ENCODE results near the gene ZFP64.
"Not testable (repeated sequence)": the region's sequence is repeated elsewhere in the genome, so short reads cannot be mapped to it uniquely, and the experiment has no call there.

The ZFP64 gene

DNA sequence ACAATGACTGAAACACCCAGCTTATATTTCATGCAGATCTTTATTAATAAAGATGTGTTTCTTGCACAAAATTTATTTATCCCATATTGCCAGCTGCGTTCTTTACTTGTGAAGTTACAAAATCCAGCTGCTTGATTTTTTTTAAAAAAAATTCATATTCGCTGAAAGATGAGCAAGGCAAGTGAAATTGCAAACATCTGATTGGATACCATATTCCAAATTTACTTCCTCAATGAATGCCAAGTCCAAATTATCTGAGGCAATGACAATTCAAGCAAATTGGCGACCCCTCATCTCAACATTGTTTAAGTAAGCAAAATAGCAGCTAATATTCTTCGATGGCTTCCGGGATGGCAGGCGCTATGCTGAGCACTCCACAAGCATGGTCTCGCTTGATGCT, 37.7 kb downstream of the ZFP64 start:
- no peak for DNase-seq

DNA sequence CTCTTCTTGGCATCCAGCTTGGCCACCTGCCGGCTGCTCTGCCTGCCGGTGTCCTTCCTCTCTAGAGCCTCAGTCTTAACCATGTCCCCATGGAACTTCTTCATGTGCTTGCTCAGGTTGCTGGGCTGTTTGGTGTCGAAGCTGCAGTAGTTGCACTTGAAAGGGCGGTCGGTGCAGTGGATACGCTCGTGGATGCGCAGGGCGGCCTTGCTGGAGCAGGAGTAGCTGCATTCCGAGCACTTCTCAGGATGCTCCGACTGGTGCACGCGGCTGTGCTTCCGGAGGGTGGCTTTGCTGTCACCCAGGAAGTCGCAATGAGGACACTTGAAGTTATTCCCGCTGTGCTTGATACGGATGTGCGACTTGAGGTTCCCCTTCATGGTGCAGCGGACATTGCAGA, 38.7 kb downstream of the ZFP64 start:
- DNase-seq: no peak

DNA sequence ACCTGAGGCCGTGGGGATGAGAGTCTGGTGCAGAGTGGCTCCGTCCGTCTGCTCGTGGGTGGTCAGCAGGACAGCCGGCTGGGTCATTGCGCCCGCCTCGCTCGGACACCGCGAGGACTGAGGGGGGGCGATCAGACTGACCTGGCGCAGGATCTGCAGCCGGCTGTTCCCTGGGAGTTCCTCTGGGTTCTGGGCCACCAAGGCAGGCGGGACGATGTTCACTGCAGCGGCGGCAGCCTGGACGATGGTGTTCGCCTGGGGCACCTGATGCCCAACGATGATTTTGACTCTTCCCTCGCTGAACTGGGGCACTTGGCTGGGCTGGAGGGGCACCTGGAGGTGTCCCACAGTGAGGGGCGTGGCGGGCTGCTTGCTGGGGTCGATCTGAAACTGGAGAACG, 39.2 kb downstream of the ZFP64 start:
- DNase-seq: no peak

DNA sequence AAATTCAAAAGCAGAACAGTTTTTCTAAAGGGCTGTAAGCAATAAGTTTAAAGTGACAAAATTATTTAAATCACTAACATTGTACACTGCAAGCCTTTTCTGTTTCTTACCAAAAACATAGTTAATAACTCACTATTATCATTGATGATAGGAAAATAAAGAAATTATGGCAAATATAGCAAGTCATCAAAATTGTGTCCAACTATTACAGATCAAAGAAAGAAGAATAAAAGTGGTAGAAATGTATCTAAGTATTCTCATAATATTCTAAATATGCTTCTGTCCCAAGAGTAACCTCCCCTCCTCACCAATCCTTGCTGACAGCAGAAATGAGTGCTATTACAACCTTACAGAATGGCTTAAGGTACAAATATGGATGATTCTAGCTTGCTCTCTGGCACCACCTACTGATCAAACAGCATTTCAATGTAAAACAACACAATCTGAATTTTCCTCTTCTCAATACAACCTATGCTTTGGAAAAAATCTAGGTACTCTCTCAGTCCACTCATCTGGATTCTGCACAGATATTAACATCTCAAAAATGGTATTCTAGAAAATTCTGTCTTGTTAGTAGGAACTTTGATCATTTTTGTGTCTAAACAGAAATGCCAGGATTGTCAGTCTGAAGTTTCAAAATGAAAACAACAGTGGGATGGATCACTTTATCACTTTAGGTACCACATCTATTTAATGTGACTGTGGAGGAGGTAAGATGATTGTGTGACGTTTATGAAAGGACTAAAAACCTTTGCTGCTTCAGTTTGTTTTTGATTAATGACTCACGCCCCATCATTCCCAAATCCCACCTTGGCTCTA, 40.9 kb downstream of the ZFP64 start:
- DNase-seq: peak; percentile 53

DNA sequence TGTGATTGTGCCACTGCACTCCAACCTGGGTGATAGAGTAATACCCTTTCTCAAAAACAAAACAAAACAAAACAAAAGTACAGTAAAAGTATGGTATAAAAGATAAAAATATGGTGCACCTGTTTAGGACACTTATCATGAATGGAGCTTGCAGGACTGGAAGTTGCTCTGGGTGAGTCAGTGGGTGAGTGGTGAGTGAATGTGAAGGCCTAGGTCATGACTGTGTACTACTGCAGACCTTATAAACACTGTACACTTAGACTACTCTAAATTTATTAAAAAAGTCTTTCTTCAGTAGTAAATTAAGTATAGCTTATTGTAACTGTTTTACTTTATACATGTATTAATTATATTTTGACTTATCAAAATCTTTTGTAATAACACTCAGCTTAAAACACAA, 46.0 kb downstream of the ZFP64 start:
- DNase-seq: no peak

DNA sequence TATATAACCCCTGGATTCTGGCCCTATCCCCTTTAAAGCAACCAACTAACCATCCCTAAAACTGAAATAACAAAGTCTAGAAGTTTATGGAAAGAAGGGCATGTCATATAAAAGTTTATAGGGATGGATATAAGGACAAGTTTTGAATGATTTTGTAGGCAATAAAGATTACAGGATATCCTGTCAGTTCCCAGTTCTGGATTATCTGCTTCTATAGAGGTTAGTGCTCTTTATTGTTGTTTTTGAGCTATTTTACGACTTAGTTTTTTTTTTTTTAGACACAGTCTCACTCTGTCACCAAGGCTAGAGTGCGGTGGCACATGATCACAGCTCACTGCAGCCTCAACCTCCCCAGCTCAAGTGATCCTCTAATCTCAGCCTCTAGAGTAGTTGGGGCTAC, 48.3 kb downstream of the ZFP64 start:
- no peak for DNase-seq

DNA sequence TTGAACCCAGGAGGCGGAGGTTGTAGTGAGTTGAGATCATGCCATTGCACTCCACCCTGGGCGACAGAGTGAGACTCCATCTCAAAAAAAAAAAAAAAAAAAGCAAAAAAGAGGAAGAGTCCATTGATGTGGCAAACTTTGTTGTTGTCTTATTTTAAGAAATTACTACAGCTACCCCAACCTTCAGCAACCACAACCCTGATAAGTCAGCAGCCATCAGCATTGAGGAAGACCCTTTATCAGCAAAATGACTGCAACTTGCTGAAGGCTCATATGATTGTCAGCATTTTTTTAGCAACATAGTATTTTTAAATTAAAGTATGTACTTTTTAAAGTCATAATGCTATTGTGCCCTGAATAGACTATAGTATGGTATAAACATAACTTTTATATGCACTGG, 48.8 kb downstream of the ZFP64 start:
- no peak for DNase-seq

DNA sequence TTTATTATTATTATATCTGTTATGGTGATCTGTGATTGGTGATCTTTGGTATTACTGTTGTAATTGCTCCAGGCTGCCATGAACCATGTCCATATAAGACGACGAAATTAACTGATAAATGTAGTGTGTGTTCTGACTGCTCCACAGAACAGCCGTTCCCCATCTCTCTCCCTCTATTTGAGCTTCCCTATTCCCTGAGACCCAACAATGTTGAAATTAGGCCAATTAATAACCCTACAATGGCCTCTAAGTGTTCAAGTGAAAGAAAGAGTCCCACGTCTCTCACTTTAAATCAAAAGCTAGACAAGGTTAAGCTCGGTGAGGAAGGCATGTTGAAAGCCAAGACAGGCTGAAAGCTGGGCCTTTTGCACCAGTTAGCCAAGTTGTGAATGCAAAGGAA, 51.6 kb downstream of the ZFP64 start:
- DNase-seq: no peak

DNA sequence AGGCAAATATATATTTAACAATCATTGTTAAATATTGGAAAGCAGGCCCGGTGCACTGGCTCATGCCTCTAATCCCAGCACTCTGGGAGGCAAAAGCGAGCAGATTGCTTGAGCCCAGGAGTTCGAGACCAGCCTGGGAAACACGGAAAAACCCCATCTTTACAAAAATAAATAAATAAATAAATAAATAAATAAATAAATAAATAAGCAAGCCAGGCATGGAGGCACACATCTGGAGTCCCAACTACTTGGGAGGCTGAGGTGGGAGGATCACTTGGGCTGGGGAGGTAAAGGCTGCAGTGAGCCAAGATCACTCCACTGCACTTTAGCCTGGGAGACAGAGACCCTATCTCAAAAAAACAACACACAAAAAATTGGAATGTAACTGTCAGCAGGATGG, 53.7 kb downstream of the ZFP64 start:
- DNase-seq: no peak

DNA sequence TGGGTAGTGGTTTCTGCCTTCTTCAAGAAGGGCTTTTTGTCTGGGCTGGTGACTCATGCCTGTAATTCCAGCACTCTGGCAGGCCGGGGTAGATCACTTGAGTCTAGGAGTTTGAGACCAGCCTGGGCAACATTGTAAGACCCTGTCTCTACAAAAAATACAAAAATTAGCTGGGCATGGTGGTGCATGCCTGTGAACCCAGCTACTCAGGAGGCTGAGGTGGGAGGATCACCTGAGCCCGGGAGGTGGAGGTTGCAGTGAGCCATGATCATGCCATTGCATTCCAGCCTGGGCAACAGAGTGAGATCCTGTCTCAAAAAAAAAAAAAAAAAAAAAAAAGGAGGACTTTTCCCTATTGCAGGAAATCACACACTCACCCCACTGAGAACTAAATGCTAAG, 57.9 kb downstream of the ZFP64 start:
- not testable (repeated sequence) for DNase-seq

DNA sequence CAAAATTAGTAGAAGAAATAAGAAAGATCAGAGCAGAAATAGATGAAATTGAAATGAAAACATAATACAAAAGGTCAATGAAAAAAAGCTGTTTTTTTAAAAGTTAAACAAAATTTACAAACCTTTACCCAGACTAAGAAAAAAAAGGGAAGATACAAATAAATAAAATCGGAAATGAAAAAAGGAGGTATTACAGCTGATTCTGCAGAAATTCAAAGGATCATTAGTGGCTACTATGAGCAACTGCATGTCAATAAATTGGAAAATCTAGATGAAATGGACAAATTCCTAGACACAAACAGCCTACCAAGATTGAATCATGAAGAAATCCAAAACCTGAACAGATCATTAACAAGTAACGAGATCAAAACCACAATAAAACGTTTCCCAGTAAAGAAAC, 59.2 kb downstream of the ZFP64 start:
- no peak for DNase-seq

DNA sequence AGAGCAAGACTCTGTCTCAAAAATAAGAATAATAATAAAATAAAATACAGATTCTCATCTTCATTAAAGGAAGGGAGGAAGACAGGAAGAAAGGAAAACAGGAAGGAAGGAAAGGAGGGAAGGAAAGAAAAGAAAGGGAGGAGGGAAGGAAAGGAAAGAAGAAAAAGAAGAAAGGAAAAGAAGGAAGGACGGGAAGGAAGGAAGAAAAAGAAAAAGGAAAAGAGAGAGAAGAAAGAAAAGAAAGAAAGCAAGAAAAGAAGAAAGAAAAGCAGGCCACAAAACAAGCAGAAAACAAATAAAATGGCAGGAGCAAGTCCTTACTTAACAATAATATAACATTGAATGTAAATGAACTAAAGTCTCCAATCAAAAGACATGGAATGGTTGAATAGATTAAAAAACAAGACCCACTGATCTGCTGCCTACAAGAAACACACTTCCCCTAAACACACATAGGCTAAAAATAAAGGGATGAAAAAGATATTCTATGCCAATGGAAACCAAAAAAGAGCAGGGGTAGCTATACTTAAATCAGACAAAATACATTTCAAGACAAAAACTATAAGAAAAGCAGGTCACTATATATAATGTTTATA, 60.4 kb downstream of the ZFP64 start:
- DNase-seq: no peak

DNA sequence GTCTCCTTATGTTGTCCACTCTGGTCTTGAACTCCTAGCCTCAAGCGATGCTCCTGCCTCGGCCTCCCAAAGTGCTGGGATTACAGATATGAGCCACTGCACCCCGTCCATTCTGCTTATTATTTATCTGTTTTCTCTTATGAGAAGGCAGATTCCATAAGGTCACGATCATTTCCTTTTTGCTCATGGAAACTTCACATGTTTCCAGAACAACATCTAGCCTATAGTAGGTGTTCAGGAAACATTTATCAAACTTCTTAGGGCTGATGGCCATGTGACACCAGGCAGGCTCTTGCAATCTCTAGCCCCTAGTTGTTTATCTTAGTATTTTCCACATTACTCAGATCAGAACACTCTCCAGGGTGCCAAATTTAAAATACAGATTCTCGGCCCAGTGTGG, 61.2 kb downstream of the ZFP64 start:
- no peak for DNase-seq

DNA sequence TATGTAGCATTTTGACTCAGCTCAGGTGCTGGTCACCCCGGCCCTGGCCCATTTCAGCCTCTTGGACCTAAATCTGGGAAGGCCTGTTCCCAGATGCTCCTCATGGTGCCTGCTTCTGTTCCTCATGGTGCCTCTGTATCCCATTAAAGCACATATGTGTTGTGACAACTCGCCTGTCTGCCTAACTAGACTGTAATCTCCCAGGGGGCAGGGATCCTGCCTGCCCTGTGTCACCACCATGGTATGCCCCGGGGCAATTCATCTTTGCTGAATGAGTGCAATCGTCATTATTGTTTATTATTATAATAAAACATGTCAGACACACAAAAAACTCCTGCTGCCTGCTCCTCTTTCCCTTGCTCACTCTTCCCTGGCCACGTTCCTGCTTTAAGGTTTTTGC, 62.0 kb downstream of the ZFP64 start:
- no peak for DNase-seq

DNA sequence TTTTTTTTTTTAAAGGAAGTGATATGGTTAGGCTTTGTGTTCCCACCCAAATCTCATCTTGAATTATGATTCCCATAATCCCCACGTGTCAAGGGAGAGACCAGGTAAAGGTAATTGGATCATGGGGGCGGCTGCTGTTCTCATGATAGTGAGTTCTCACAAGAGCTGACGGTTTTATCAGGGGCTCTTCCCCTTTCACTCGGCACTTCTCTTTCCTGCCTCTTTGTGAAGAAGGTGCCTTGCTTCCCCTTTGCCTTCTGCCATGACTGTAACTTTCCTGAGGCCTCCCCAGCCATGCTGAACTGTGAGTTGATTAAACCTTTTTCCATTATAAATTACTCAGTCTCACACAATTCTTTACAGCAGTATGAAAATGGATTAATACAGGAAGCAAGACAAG, 64.3 kb downstream of the ZFP64 start:
- no peak for DNase-seq

DNA sequence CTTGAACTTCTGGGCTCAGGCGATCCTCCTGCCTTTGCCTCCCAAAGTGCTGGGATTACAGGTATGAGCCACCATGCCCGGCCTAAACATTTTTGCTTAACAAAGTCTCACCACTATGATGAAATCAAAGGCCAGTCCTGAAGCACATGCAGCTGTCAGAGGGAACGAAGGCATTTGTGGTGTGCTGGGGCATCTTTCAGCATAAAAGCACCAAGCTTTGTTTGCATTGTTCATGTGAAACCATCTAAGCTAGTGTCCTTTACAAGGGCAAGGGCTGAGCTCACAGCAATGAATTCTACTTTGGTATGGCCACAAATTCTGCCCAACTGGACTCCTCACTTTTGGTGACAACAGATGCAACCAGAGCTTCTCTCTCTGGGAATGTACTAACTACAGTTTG, 66.8 kb downstream of the ZFP64 start:
- DNase-seq: no peak

DNA sequence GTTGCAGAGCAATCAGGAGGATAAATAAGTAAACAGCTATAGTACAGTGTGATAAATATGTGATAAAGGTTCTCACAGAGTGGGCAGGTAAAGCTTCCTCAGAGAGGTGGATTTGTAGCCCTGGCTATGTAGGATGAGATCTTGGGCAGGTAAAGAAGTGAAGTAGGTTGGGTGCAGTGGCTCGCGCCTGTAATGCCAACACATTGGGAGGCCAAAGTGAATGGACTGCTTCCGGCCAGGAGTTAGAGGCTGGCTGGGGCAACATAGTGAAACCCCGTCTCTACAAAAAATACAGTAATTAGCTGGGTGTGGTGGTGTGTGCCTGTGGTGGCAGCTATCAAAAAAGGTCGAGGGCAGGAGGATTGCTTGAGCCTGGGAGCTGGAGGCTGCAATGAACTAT, 72.9 kb downstream of the ZFP64 start:
- DNase-seq: no peak

DNA sequence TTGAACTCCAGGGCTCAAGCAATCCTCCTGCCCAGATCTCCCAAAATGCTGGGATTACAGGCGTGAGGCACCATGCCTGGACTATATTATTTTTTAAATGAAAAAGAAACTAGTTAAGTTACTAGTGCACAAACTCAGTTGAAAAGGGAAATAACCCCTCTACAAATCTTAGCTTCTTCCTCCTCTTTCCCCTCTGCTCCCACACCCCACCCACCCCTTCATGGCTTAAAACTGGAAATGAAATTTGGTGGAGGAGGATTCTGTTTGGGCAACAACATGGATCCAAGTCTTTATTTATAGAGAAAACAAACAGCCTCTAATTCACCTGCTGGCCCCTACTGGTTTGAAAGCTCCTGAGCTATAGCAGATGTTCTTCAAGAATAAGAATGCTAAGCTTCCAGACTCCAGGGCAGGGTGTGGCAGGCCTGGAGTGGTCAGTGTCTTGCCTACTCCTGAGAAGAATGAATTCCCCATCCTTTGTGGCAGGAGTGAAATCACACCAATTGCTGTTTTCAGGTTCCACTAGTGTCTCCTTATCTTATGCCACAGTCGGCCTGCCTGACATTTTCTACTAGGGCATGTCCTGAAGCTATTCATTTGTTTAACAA, 73.5 kb downstream of the ZFP64 start:
- DNase-seq: no peak

DNA sequence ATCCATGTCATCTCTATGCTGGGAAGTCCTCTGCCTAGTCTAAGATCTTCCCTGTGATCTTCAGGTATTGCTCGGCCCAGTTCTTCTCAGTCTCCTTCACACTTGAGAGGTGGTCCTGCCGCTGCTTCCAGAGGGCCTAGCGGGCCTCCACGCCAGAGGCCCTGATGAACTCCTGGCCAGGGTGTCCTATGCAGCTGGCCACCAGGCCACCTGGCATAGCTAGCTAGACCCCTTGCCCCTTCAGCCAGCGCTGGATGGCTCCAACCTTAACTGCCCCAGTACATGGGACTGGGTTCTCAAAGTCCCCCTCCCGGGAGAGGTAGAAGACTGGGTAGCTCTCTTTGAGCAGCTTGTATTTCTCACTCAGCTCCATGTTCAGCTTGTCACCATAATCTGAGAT, 81.1 kb downstream of the ZFP64 start:
- no peak for DNase-seq

DNA sequence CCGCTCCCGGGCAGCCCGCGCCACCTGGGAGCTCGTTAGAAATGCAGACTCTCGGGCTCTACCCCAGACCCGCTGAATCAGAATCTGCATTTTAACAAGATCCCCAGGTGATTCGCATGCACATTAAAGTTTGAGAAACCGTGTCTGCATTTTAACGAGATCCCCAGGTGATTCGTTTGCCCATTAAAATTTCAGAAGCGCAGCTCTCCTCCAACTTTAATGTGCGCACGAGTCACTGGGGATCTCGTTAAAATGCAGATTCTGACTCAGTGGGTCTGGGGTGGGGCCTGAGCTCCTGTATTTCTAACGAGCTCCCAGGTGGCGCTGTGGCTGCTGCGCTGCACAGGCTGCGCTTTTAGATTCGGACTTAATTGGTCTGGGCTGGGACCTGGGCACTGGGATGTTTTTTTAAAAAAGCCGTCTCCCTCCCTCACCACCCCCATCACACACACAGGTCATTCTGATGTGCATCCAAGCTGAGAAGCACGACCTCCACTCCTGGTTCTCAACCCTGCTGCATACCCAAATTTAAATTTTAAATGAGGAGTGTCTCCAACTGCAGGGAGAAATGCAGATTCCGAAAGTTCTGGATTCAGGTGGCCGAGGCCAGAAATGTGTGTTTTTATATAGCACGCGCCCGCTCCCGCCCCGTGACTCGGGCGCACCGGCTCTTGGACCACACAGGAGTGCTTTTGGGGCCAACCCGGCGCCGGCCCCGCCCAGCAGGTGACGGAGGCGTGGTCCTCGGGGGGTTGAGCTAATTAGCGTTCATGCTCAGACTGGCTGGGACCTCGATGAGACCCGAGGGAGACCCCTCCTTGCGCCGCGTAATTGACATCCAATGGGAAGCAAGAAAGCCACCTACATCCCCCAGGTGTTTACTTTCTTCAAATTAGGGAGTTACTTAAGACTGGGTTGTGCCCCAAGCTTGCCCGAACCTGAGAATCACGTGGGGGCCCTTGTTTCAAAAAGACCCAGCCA, 85.8 kb downstream of the ZFP64 start:
- no peak for DNase-seq

DNA sequence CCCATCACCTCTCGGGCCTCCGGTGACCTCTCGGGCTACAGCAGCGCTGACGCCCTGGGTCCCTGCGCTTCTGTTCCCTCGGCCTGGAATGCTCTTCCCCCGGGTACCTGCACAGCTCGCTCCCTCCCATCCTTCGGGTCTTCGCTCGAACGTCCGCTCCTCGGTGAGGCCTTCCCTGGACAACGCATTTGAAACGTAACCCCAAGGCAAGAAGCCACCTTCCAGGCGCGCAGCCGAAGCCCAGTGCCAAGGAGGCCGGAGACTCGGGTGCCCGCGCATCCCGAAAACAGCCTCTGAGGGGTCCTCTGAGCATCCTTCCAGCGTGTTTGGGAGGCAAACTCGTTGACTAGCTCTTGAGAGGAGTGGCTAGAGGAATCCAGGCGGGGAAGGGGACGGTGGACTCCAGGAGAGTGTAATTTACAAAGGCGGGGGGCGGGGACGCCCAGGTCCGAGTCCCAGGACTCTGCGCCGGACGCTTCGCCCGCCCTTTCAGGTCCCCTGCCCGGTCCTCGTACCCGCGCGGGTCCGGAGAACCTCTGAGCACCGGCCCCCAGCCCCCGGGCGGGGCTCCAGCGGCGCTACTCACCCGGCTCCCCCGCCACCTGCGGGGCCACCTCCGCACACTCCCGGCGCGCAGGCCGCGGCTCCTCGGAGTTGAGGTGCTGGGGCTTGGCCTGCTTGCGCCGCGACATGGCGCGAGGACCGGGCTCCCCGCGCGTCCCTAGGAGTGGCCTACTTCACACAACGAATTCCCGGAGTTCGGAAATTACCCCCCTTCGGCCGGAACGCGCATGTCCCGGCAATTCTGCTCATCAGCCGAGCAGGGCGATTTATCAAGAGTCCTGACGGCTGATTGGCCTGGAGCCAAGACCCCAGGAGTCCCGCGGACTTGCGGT, 86.8 kb downstream of the ZFP64 start:
- DNase-seq: no peak

DNA sequence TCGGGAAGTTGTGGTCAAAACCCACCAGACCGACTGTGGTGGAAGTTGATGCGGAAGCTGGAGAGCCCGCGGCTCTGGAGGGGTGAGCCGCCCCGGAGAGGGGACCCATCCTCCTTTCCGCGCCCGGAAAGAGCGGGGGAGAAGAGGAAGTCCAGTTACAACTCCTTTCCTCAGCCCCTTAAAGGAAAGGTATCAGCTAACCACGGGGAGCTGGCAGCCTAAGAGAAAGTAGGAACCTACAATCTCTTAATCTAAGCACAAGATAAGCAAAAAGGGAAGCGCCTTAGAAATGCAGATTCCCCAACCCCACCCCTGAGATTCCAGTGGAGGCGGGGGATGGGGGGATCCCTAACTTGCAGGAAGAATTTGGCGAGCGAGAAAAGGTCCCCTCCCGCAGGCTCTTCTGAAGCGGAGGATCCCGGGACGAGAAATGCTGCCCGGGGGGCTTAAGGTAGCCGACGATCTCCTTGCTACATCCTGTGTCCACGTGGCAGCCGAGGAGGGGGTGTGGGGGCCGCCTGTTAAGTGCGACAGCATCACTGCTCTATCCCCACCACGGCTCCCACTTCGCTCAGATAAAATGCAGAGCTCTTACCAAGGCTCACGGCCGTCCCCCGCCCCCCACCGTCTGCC, 87.5 kb downstream of the ZFP64 start:
- DNase-seq: no peak
